Astrocyte (in vitro differentiated cells and primary cell): ENCODE data around the gene TNFRSF8. TPM values are rescaled to one million over a fixed set of nuclear protein-coding genes. Genes with fewer than 3 reads are reported as not detected.

ENCODE experiments used
- DNase-seq: peaks from one replicate; pipeline ENCODE4 v3.0.0-alpha.2; 2010; ENCODE audit warnings: low read depth
- FAIRE-seq: peaks from 2 replicates; lab custom pipeline; 2011; peaks lifted over from hg19 to GRCh38; lab: Jason Lieb, UNC
- H2AFZ ChIP-seq: 2 replicates; pipeline ENCODE4 v1.6.0; 2012; ENCODE audit warnings: low read depth, low read length, inconsistent platforms
- H3K27ac ChIP-seq: 2 replicates; pipeline ENCODE4 v1.5.1; 2011; ENCODE audit warnings: low read depth, low read length, inconsistent platforms
- H3K27me3 ChIP-seq: 2 replicates; pipeline ENCODE4 v1.6.0; 2011; ENCODE audit warnings: low read length, inconsistent platforms; ENCODE audit not compliant: insufficient read depth
- H3K36me3 ChIP-seq: 2 replicates; pipeline ENCODE4 v1.5.1; 2011; ENCODE audit warnings: low read length, inconsistent platforms; ENCODE audit not compliant: insufficient read depth
- H3K4me1 ChIP-seq: 2 replicates; pipeline ENCODE4 v1.5.1; 2011; ENCODE audit warnings: low read length, inconsistent platforms; ENCODE audit not compliant: insufficient read depth
- H3K4me2 ChIP-seq: 2 replicates; pipeline ENCODE4 v1.6.0; 2012; ENCODE audit warnings: low read length, inconsistent platforms
- H3K4me3 ChIP-seq: 2 replicates; pipeline ENCODE4 v1.5.1; 2011; ENCODE audit warnings: low read depth, mild to moderate bottlenecking, low read length, inconsistent platforms; ENCODE audit not compliant: insufficient read depth
- H3K79me2 ChIP-seq: 2 replicates; pipeline ENCODE4 v1.6.0; 2012; ENCODE audit warnings: mild to moderate bottlenecking, low read length, inconsistent platforms; ENCODE audit not compliant: insufficient read depth
- H3K9ac ChIP-seq: 2 replicates; pipeline ENCODE4 v1.6.0; 2012; ENCODE audit warnings: mild to moderate bottlenecking, low read length, inconsistent platforms
- H3K9me3 ChIP-seq: 2 replicates; pipeline ENCODE4 v1.5.1; 2012; ENCODE audit warnings: low read depth, mild to moderate bottlenecking, low read length, inconsistent platforms; ENCODE audit not compliant: insufficient read depth
- H4K20me1 ChIP-seq: 2 replicates; pipeline ENCODE4 v1.6.0; 2012; ENCODE audit warnings: low read length, inconsistent platforms; ENCODE audit not compliant: insufficient read depth
- H3K27ac Mint-ChIP-seq: one replicate; pipeline ENCODE4 v1.8.0; 2021; ENCODE audit warnings: mild to moderate bottlenecking, mixed read lengths; ENCODE audit not compliant: unreplicated experiment
- H3K27me3 Mint-ChIP-seq: one replicate; pipeline ENCODE4 v1.8.0; 2021; ENCODE audit warnings: low read depth, mixed read lengths; ENCODE audit not compliant: unreplicated experiment
- H3K36me3 Mint-ChIP-seq: one replicate; pipeline ENCODE4 v1.8.0; 2021; ENCODE audit warnings: low read depth, mixed read lengths; ENCODE audit not compliant: unreplicated experiment
- H3K4me1 Mint-ChIP-seq: one replicate; pipeline ENCODE4 v1.8.0; 2021; ENCODE audit warnings: low read depth, mixed read lengths; ENCODE audit not compliant: unreplicated experiment
- H3K4me3 Mint-ChIP-seq: one replicate; pipeline ENCODE4 v1.8.0; 2021; ENCODE audit warnings: mild to moderate bottlenecking, moderate library complexity, mixed read lengths; ENCODE audit not compliant: unreplicated experiment
- H3K9me3 Mint-ChIP-seq: one replicate; pipeline ENCODE4 v1.8.0; 2021; ENCODE audit warnings: mild to moderate bottlenecking, mixed read lengths; ENCODE audit not compliant: unreplicated experiment
- EZH2 ChIP-seq: IDR thresholded peaks from 2 replicates; pipeline ENCODE4 v1.6.1; 2012; ENCODE audit warnings: mild to moderate bottlenecking, low read length, inconsistent platforms; ENCODE audit not compliant: insufficient read depth
- total RNA-seq: library from RNA; stranded (reverse); gene quantifications from 2 replicates; pipeline ENCODE4 v1.2.1, GENCODE V29; 2021
- TF ChIP-seq, protein P1 (sequence below): IDR thresholded peaks from 2 replicates; pipeline ENCODE4 v1.5.1; 2011; ENCODE audit warnings: low read depth, mild to moderate bottlenecking, inconsistent platforms, low read length, moderate library complexity; ENCODE audit not compliant: insufficient read depth

Gene TNFRSF8
- total RNA-seq, 1 donor from 2014 or later, result 0.16 TPM

DNA sequence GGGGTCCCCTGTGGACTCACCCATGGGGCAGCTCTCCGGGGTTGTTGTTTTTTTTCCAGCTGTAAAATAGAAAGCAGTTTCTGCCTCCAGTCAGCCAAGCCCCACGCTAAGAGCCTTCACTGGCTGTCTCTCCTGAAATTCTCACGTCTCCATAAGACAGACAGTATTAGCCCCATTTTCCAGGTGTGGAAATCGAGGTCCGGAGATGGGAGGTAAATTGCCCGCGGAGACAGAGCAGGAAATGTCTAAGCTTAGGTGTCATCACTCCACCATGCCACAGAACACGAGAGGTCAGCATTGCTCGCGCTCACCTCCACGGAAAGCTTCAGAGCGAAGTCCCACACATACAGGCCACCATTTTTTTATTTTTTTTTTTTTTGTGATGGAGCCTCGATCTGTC is 44.6 kb downstream of the TNFRSF8 start:
- Histone ChIP-seq H3K27me3 (peaks cover 6% of the 10 kb centered on the region), H4K20me1 (no peaks in the 10 kb centered on the region), H3K4me3 (no peak overlapping the region), H3K4me2 (no peak overlapping the region), H3K9me3 (no peaks in the 10 kb centered on the region), H3K9ac (no peak overlapping the region), H2AFZ (no peak overlapping the region), H3K36me3 (no peaks in the 10 kb centered on the region), H3K79me2 (no peaks in the 10 kb centered on the region), H3K4me1 (peaks cover 2% of the 10 kb centered on the region), H3K27ac (no peak overlapping the region)
- Mint-ChIP-seq H3K4me3 (no peak overlapping the region), H3K36me3 (no peaks in the 10 kb centered on the region), H3K27me3 (peaks cover 39% of the 10 kb centered on the region), H3K27ac (no peak overlapping the region), H3K9me3 (peaks cover 3% of the 10 kb centered on the region), H3K4me1 (no peaks in the 10 kb centered on the region)
- FAIRE-seq (no peak), DNase-seq (no peak)
- TF ChIP-seq EZH2, result no peak
- TF ChIP-seq, protein P1, sequence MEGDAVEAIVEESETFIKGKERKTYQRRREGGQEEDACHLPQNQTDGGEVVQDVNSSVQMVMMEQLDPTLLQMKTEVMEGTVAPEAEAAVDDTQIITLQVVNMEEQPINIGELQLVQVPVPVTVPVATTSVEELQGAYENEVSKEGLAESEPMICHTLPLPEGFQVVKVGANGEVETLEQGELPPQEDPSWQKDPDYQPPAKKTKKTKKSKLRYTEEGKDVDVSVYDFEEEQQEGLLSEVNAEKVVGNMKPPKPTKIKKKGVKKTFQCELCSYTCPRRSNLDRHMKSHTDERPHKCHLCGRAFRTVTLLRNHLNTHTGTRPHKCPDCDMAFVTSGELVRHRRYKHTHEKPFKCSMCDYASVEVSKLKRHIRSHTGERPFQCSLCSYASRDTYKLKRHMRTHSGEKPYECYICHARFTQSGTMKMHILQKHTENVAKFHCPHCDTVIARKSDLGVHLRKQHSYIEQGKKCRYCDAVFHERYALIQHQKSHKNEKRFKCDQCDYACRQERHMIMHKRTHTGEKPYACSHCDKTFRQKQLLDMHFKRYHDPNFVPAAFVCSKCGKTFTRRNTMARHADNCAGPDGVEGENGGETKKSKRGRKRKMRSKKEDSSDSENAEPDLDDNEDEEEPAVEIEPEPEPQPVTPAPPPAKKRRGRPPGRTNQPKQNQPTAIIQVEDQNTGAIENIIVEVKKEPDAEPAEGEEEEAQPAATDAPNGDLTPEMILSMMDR, result no peak

DNA sequence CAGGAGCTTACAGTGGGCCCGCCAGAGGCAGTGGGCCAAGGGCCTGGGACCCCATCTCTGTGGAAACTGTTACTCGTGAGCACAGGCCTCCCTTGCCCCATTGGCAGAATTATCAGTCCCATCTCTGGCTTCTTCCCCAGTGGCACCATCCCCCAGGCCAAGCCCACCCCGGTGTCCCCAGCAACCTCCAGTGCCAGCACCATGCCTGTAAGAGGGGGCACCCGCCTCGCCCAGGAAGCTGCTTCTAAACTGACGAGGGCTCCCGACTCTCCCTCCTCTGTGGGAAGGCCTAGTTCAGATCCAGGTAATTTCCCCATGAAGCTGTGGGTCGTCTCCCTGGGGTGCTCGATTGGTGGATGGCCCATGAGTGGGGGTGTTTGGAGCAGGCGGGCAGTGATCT is 46.8 kb downstream of the TNFRSF8 start:
- no peak overlapping the region for H3K27ac ChIP-seq
- DNase-seq (no peak), FAIRE-seq (no peak)
- TF ChIP-seq, protein P1, result no peak
- no peak for TF ChIP-seq EZH2
- H3K4me1 Mint-ChIP-seq, result no peaks in the 10 kb centered on the region
- H3K27me3 Mint-ChIP-seq, result peaks cover 35% of the 10 kb centered on the region
- H3K4me3 Mint-ChIP-seq, result no peak overlapping the region
- peaks cover 3% of the 10 kb centered on the region for H3K9me3 Mint-ChIP-seq
- no peaks in the 10 kb centered on the region for H3K79me2 ChIP-seq
- H3K4me1 ChIP-seq, result peaks cover 3% of the 10 kb centered on the region
- no peak overlapping the region for H3K4me3 ChIP-seq
- H3K9ac ChIP-seq, result no peak overlapping the region
- H3K36me3 ChIP-seq, result no peaks in the 10 kb centered on the region
- no peak overlapping the region for H3K27ac Mint-ChIP-seq
- peaks cover 3% of the 10 kb centered on the region for H3K27me3 ChIP-seq
- H3K4me2 ChIP-seq, result no peak overlapping the region
- no peak overlapping the region for H2AFZ ChIP-seq
- no peaks in the 10 kb centered on the region for H4K20me1 ChIP-seq
- no peaks in the 10 kb centered on the region for H3K36me3 Mint-ChIP-seq
- no peaks in the 10 kb centered on the region for H3K9me3 ChIP-seq

DNA sequence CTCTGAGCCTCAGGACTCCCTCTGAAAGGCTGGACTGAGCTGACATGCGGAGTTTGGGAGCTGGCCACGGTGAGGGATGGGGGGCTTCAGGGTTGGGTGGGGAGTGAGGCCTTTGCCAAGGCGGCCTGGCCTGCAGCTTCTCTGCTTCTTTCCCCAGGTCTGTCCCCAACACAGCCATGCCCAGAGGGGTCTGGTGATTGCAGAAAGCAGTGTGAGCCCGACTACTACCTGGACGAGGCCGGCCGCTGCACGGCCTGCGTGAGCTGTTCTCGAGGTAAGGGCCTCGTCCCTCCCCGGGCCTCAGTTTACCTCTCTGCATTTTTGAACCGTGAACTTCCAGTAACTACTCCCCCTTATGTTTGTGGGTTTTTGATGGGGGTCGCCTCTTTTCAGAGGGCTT is 48.6 kb downstream of the TNFRSF8 start:
- Mint-ChIP-seq H3K4me1 (no peaks in the 10 kb centered on the region), H3K27me3 (peaks cover 29% of the 10 kb centered on the region), H3K9me3 (peaks cover 3% of the 10 kb centered on the region), H3K4me3 (no peak overlapping the region), H3K27ac (no peak overlapping the region), H3K36me3 (no peaks in the 10 kb centered on the region)
- FAIRE-seq, result no peak
- Histone ChIP-seq H3K79me2 (no peaks in the 10 kb centered on the region), H2AFZ (no peak overlapping the region), H3K36me3 (no peaks in the 10 kb centered on the region), H3K27ac (no peak overlapping the region), H4K20me1 (no peaks in the 10 kb centered on the region), H3K4me3 (no peak overlapping the region), H3K4me2 (no peak overlapping the region), H3K4me1 (peaks cover 3% of the 10 kb centered on the region), H3K9me3 (no peaks in the 10 kb centered on the region), H3K27me3 (peaks cover 6% of the 10 kb centered on the region), H3K9ac (no peak overlapping the region)
- no peak for DNase-seq
- TF ChIP-seq, protein P1, result no peak
- TF ChIP-seq EZH2, result no peak
